ENCODE data around the gene IL6ST.

Gene IL6ST

DNA sequence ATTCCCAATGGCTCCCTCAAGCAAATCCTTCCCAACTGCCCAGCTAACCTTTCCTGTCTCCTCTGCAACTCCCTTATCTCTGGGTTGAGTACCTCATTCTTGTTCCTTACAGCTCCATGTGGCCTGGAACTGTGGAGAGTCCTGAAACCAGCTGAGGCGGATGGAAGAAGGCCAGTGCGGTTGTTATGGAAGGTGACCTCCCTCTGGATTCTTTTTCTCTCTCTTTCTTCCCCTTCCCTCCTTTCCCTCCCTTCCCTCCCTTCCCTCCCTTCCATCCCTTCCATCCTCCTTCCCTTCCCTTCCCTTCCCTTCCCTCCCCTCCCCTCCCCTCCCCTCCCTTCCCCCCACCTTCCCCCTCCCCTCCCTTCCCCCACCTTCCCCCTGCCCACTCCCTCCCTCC is 98.5 kb downstream of the IL6ST start:
- H3K4me3 ChIP-seq (ENCODE audit: low read depth in 1 of 2, low read length in 2 of 2) = no peak overlapping the region
- no peaks in the 10 kb centered on the region for H3K36me3 ChIP-seq (ENCODE audit: insufficient read depth, low read length)
- no peak for TF ChIP-seq EZH2 (IDR thresholded peaks at IDR 0.05; ENCODE audit: borderline replicate concordance, low read depth, low read length, severe bottlenecking)
- TF ChIP-seq, protein P1, sequence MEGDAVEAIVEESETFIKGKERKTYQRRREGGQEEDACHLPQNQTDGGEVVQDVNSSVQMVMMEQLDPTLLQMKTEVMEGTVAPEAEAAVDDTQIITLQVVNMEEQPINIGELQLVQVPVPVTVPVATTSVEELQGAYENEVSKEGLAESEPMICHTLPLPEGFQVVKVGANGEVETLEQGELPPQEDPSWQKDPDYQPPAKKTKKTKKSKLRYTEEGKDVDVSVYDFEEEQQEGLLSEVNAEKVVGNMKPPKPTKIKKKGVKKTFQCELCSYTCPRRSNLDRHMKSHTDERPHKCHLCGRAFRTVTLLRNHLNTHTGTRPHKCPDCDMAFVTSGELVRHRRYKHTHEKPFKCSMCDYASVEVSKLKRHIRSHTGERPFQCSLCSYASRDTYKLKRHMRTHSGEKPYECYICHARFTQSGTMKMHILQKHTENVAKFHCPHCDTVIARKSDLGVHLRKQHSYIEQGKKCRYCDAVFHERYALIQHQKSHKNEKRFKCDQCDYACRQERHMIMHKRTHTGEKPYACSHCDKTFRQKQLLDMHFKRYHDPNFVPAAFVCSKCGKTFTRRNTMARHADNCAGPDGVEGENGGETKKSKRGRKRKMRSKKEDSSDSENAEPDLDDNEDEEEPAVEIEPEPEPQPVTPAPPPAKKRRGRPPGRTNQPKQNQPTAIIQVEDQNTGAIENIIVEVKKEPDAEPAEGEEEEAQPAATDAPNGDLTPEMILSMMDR (IDR thresholded peaks at IDR 0.05; ENCODE audit: borderline replicate concordance, extremely low read depth, low read length, poor library complexity, severe bottlenecking) = no peak
- no peak for ATAC-seq (ENCODE audit: insufficient read depth, low read depth)
- no peak overlapping the region for H3K27ac ChIP-seq (ENCODE audit: low read length)
- H2AFZ ChIP-seq (ENCODE audit: low read depth, low read length) = no peak overlapping the region
- H4K20me1 ChIP-seq (ENCODE audit: insufficient read depth, low read length) = no peaks in the 10 kb centered on the region
- no peak overlapping the region for H3K9ac ChIP-seq (ENCODE audit: low read depth, low read length)
- H3K4me1 ChIP-seq (ENCODE audit: insufficient read depth, low read length) = no peaks in the 10 kb centered on the region
- no peaks in the 10 kb centered on the region for H3K9me3 ChIP-seq (ENCODE audit: insufficient read depth, low read length, severe bottlenecking)
- no peak for DNase-seq
- no peaks in the 10 kb centered on the region for H3K79me2 ChIP-seq (ENCODE audit: insufficient read depth, low read length)
- H3K27me3 ChIP-seq (ENCODE audit: insufficient read depth, low read length, poor library complexity) = no peaks in the 10 kb centered on the region
- no peak overlapping the region for H3K4me2 ChIP-seq (ENCODE audit: insufficient read depth, low read length)

DNA sequence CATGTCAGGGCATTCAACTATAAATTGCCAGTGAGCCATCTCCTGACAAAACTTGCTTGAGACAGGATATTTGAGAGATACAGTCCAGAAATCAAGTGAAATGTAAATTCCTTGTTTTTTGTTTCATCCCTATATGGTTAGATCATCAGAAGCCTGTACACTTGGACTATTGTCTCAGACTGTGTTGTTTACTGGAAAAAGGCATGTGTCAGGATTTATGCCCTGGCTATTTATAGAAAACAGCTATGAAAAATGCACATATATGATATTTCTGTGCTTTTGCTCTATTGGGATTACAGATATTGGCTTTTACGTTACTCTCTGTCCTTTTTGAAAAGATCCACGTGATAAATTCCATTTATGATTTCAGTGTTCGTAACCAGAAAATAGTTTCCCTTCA is 99.4 kb downstream of the IL6ST start:
- H3K9ac ChIP-seq (ENCODE audit: low read depth, low read length) = no peak overlapping the region
- H3K27ac ChIP-seq (ENCODE audit: low read length) = no peak overlapping the region
- DNase-seq (no peak), ATAC-seq (ENCODE audit: insufficient read depth, low read depth) (no peak)
- no peaks in the 10 kb centered on the region for H3K79me2 ChIP-seq (ENCODE audit: insufficient read depth, low read length)
- no peaks in the 10 kb centered on the region for H3K27me3 ChIP-seq (ENCODE audit: insufficient read depth, low read length, poor library complexity)
- H3K4me3 ChIP-seq (ENCODE audit: low read depth in 1 of 2, low read length in 2 of 2) = no peak overlapping the region
- H3K9me3 ChIP-seq (ENCODE audit: insufficient read depth, low read length, severe bottlenecking) = no peaks in the 10 kb centered on the region
- no peaks in the 10 kb centered on the region for H3K4me1 ChIP-seq (ENCODE audit: insufficient read depth, low read length)
- H3K36me3 ChIP-seq (ENCODE audit: insufficient read depth, low read length) = no peaks in the 10 kb centered on the region
- no peak overlapping the region for H2AFZ ChIP-seq (ENCODE audit: low read depth, low read length)
- TF ChIP-seq, protein P1 (IDR thresholded peaks at IDR 0.05; ENCODE audit: borderline replicate concordance, extremely low read depth, low read length, poor library complexity, severe bottlenecking) = no peak
- no peak for TF ChIP-seq EZH2 (IDR thresholded peaks at IDR 0.05; ENCODE audit: borderline replicate concordance, low read depth, low read length, severe bottlenecking)
- no peaks in the 10 kb centered on the region for H4K20me1 ChIP-seq (ENCODE audit: insufficient read depth, low read length)
- H3K4me2 ChIP-seq (ENCODE audit: insufficient read depth, low read length) = no peak overlapping the region

- no peaks in the 10 kb centered on the region for H3K27me3 ChIP-seq (ENCODE audit: insufficient read depth, low read length, poor library complexity)
- H3K79me2 ChIP-seq (ENCODE audit: insufficient read depth, low read length) = no peaks in the 10 kb centered on the region
- H3K4me1 ChIP-seq (ENCODE audit: insufficient read depth, low read length) = no peaks in the 10 kb centered on the region
- H4K20me1 ChIP-seq (ENCODE audit: insufficient read depth, low read length) = no peaks in the 10 kb centered on the region
- no peak overlapping the region for H3K4me3 ChIP-seq (ENCODE audit: low read depth in 1 of 2, low read length in 2 of 2)
- H3K4me2 ChIP-seq (ENCODE audit: insufficient read depth, low read length) = no peak overlapping the region
- H2AFZ ChIP-seq (ENCODE audit: low read depth, low read length) = no peak overlapping the region
- no peak for TF ChIP-seq EZH2 (IDR thresholded peaks at IDR 0.05; ENCODE audit: borderline replicate concordance, low read depth, low read length, severe bottlenecking)
- TF ChIP-seq, protein P1 (IDR thresholded peaks at IDR 0.05; ENCODE audit: borderline replicate concordance, extremely low read depth, low read length, poor library complexity, severe bottlenecking) = no peak
- no peak overlapping the region for H3K9ac ChIP-seq (ENCODE audit: low read depth, low read length)
- no peaks in the 10 kb centered on the region for H3K9me3 ChIP-seq (ENCODE audit: insufficient read depth, low read length, severe bottlenecking)
- H3K36me3 ChIP-seq (ENCODE audit: insufficient read depth, low read length) = no peaks in the 10 kb centered on the region
- no peak overlapping the region for H3K27ac ChIP-seq (ENCODE audit: low read length)
- ATAC-seq (ENCODE audit: insufficient read depth, low read depth) = no peak
- DNase-seq = no peak
Observed at GRCh38 chr5:55894135-55894534, 100.6 kb downstream of the IL6ST start.

DNA sequence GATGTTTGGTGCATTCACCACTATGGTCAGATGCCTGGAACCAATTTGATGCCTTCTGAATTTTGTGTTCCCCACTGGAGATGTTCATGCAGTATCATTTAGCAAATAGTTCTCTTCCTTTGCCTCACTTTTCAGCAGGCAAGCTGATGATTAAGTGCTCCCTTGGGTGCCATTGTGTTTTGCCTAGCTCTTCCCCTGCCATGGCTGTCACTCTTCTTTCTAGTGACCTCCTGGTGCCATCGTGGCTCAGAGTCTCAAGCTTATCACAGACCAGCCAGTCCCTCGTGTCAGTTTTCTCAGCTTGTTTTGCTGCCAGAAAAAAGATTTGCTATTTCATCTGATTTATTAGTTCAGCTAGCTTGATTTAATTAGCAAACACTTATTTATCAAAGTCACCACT is 102.3 kb downstream of the IL6ST start:
- Histone ChIP-seq H3K4me2 (ENCODE audit: insufficient read depth, low read length) (no peak overlapping the region), H3K4me3 (ENCODE audit: low read depth in 1 of 2, low read length in 2 of 2) (no peak overlapping the region), H3K27me3 (ENCODE audit: insufficient read depth, low read length, poor library complexity) (no peaks in the 10 kb centered on the region), H3K79me2 (ENCODE audit: insufficient read depth, low read length) (no peaks in the 10 kb centered on the region), H2AFZ (ENCODE audit: low read depth, low read length) (no peak overlapping the region), H3K36me3 (ENCODE audit: insufficient read depth, low read length) (no peaks in the 10 kb centered on the region), H3K4me1 (ENCODE audit: insufficient read depth, low read length) (no peaks in the 10 kb centered on the region), H4K20me1 (ENCODE audit: insufficient read depth, low read length) (no peaks in the 10 kb centered on the region), H3K9ac (ENCODE audit: low read depth, low read length) (no peak overlapping the region), H3K27ac (ENCODE audit: low read length) (no peak overlapping the region), H3K9me3 (ENCODE audit: insufficient read depth, low read length, severe bottlenecking) (no peaks in the 10 kb centered on the region)
- no peak for DNase-seq
- TF ChIP-seq EZH2 (IDR thresholded peaks at IDR 0.05; ENCODE audit: borderline replicate concordance, low read depth, low read length, severe bottlenecking) = no peak
- TF ChIP-seq, protein P1 (IDR thresholded peaks at IDR 0.05; ENCODE audit: borderline replicate concordance, extremely low read depth, low read length, poor library complexity, severe bottlenecking) = no peak
- ATAC-seq (ENCODE audit: insufficient read depth, low read depth) = no peak
